HG02642 (cell line): Measurements from ENCODE around the gene WDR48.

Source experiments
- ATAC-seq: cut with Tn5 transposase; IDR thresholded peaks from one replicate; pipeline ENCODE4 v1.9.1; 2021; ENCODE audit warnings: mild to moderate bottlenecking; ENCODE audit not compliant: unreplicated experiment, poor library complexity

WDR48 gene

GRCh38 chr3:39115870-39116269 is 64.1 kb downstream of the WDR48 start:
- ATAC-seq = no peak

- ATAC-seq = no peak
Measured at GRCh38 chr3:39118079-39118478, 66.3 kb downstream of the WDR48 start.

- no peak for ATAC-seq
Measured at GRCh38 chr3:39118931-39119660, 67.3 kb downstream of the WDR48 start.

- no peak for ATAC-seq
Measured at GRCh38 chr3:39121621-39122020, 69.8 kb downstream of the WDR48 start.

- ATAC-seq = peak; percentile 71
Measured at GRCh38 chr3:39122813-39123212, 71.0 kb downstream of the WDR48 start.

GRCh38 chr3:39124876-39125840 is 73.3 kb downstream of the WDR48 start:
- ATAC-seq = no peak

- no peak for ATAC-seq
Measured at GRCh38 chr3:39125841-39126500, 74.2 kb downstream of the WDR48 start.

- ATAC-seq = no peak
Measured at GRCh38 chr3:39126532-39127071, 74.8 kb downstream of the WDR48 start.

- ATAC-seq = no peak
Measured at GRCh38 chr3:39127269-39127907, 75.6 kb downstream of the WDR48 start.

GRCh38 chr3:39127908-39128304 is 76.1 kb downstream of the WDR48 start:
- ATAC-seq = no peak

GRCh38 chr3:39128951-39129350 is 77.1 kb downstream of the WDR48 start:
- ATAC-seq = no peak

GRCh38 chr3:39130026-39130425 is 78.2 kb downstream of the WDR48 start:
- no peak for ATAC-seq

- ATAC-seq = no peak
Measured at GRCh38 chr3:39130693-39131265, 79.0 kb downstream of the WDR48 start.

GRCh38 chr3:39132096-39133092 is 80.6 kb downstream of the WDR48 start:
- no peak for ATAC-seq

GRCh38 chr3:39133093-39133490 is 81.3 kb downstream of the WDR48 start:
- ATAC-seq = no peak

- ATAC-seq = no peak
Measured at GRCh38 chr3:39133822-39134221, 82.0 kb downstream of the WDR48 start.

- no peak for ATAC-seq
Measured at GRCh38 chr3:39134305-39134704, 82.5 kb downstream of the WDR48 start.

GRCh38 chr3:39135170-39135805 is 83.5 kb downstream of the WDR48 start:
- no peak for ATAC-seq
